Smooth muscle cell (in vitro differentiated cells): ENCODE results near the gene TFAP2B. TPM values are rescaled to one million over a fixed set of nuclear protein-coding genes. Genes with fewer than 3 reads are reported as not detected.

Source experiments
- DNase-seq: peaks from one replicate; lab custom pipeline; 2025; ENCODE audit not compliant: unreplicated experiment; lab: John Stamatoyannopoulos, UW
- H2AFZ ChIP-seq: fragments of 200-600 bp; sonication (generic); 2 replicates; pipeline ENCODE4 v1.6.0; 2016; ENCODE audit warnings: antibody characterized with exemption, low read depth, mild to moderate bottlenecking
- H3F3A ChIP-seq: fragments of 200-600 bp; sonication (generic); 2 replicates; pipeline ENCODE4 v1.6.0; 2017; ENCODE audit warnings: antibody characterized with exemption, low read depth
- H3K27ac ChIP-seq: fragments of 200-600 bp; sonication (generic); 2 replicates; pipeline ENCODE4 v1.5.1; 2016; ENCODE audit warnings: low read depth, mild to moderate bottlenecking
- H3K27me3 ChIP-seq: fragments of 200-600 bp; sonication (generic); 2 replicates; pipeline ENCODE4 v1.6.1; 2016; ENCODE audit warnings: low read depth, mild to moderate bottlenecking
- H3K36me3 ChIP-seq: fragments of 200-600 bp; sonication (generic); 2 replicates; pipeline ENCODE4 v1.5.1; 2016; ENCODE audit warnings: low read depth
- H3K4me1 ChIP-seq: fragments of 200-600 bp; sonication (generic); 2 replicates; pipeline ENCODE4 v1.5.1; 2016; ENCODE audit warnings: low read depth
- H3K4me2 ChIP-seq: fragments of 200-600 bp; sonication (generic); 2 replicates; pipeline ENCODE4 v1.6.0; 2016; ENCODE audit warnings: mild to moderate bottlenecking
- H3K4me3 ChIP-seq: fragments of 200-600 bp; sonication (generic); 2 replicates; pipeline ENCODE4 v1.5.1; 2016; ENCODE audit warnings: mild to moderate bottlenecking
- H3K79me2 ChIP-seq: fragments of 200-600 bp; sonication (generic); 2 replicates; pipeline ENCODE4 v1.6.0; 2016; ENCODE audit warnings: low read depth, mild to moderate bottlenecking
- H3K9ac ChIP-seq: fragments of 200-600 bp; sonication (generic); 2 replicates; pipeline ENCODE4 v1.6.0; 2016; ENCODE audit warnings: low read depth
- H3K9me3 ChIP-seq: fragments of 200-600 bp; sonication (generic); replicated peaks from 2 replicates; pipeline ENCODE4 v1.5.1; 2016; ENCODE audit warnings: low read depth
- H4K20me1 ChIP-seq: fragments of 200-600 bp; sonication (generic); 2 replicates; pipeline ENCODE4 v1.6.0; 2016; ENCODE audit warnings: low read depth
- WGBS: methylation state at CpG from one replicate; pipeline ENCODE4 v1.1.7; 2016; ENCODE audit warnings: low lambda C conversion rate; 5-methylcytosine and 5-hydroxymethylcytosine counted together
- polyA plus RNA-seq: library from polyadenylated mRNA; unstranded; fragments of >200 nt; fragmentation: Nextera tagmentation; extraction: Ambion mirVana; gene quantifications from 2 replicates; pipeline ENCODE4 v1.2.1, GENCODE V29; 2016
- total RNA-seq: library from RNA; depleted of rRNA; stranded (reverse); fragments of >200 nt; gene quantifications from 2 replicates; pipeline ENCODE4 v1.2.3, GENCODE V29; 2014
- TF ChIP-seq, protein P1 (sequence below): fragments of 200-600 bp; sonication (generic); IDR thresholded peaks from 2 replicates; pipeline ENCODE4 v1.5.1; 2017; ENCODE audit warnings: borderline replicate concordance, mild to moderate bottlenecking, antibody characterized with exemption; ENCODE audit not compliant: insufficient read depth, poor library complexity, severe bottlenecking

Gene TFAP2B
- total and polyA plus RNA-seq, 2 experiments from 2014 or later, result not detected

DNA sequence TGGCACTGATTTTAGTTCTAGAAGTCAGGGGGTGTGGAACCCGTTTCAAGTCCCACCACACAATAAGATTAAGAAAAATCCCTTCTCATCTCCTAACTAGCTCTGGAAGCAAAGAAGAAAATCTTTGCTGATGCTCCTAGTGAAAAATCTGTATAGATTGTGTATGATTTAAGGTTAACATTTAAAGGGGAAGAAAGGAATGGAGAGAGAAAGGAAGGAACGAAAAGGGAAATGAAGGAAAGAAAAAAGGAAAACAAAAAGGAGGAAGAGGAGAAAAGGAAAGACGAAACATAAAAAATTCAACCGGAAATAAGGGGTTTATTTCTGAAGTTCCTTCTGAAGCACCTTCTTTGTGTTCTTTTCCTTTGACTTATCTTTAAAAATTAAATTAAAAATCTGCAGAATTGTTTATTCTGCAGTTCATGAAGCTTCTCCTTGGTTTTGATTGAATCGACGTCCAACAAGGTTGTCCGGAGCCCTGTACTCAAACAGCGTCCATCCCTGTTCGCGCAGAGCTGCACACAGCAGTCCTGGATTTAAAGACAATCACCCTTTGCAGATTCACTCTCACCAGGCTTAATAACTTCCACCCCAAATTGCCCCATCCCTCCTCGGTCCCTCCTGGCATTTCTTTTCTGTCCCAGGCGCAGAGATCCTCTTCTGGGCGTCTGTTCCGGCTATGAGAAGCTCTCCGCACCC, 1.6 kb upstream of the TFAP2B start:
- Histone ChIP-seq H3K9ac (no peak overlapping the region), H3K4me3 (no peak overlapping the region), H3K4me1 (peaks cover 4% of the 10 kb centered on the region), H3K4me2 (no peak overlapping the region), H3F3A (no peaks in the 10 kb centered on the region), H3K27ac (no peak overlapping the region), H4K20me1 (no peaks in the 10 kb centered on the region), H3K9me3 (no peaks in the 10 kb centered on the region), H3K27me3 (peaks cover 79% of the 10 kb centered on the region), H3K79me2 (no peaks in the 10 kb centered on the region), H3K36me3 (no peaks in the 10 kb centered on the region), H2AFZ (no peak overlapping the region)
- TF ChIP-seq, protein P1, sequence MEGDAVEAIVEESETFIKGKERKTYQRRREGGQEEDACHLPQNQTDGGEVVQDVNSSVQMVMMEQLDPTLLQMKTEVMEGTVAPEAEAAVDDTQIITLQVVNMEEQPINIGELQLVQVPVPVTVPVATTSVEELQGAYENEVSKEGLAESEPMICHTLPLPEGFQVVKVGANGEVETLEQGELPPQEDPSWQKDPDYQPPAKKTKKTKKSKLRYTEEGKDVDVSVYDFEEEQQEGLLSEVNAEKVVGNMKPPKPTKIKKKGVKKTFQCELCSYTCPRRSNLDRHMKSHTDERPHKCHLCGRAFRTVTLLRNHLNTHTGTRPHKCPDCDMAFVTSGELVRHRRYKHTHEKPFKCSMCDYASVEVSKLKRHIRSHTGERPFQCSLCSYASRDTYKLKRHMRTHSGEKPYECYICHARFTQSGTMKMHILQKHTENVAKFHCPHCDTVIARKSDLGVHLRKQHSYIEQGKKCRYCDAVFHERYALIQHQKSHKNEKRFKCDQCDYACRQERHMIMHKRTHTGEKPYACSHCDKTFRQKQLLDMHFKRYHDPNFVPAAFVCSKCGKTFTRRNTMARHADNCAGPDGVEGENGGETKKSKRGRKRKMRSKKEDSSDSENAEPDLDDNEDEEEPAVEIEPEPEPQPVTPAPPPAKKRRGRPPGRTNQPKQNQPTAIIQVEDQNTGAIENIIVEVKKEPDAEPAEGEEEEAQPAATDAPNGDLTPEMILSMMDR, result no peak
- DNase-seq, result no peak
- 21% methylated on average over 15 of the region's 15 CpGs for WGBS

DNA sequence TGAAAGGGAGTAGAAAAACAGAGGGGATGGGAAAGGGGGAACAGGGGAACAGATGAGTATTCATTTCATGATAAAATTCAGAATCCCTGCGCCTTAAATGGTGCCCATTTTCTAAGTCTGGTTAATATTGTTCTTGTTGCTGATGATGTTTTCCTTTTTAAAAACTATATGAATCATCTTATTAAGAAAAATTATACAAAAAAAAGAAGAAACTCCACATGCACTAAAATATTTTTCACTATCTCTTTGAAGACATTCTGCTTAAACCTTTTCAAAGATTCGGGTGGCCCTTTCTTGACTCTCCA, 1.1 kb upstream of the TFAP2B start:
- no peaks in the 10 kb centered on the region for H3F3A ChIP-seq
- no peak overlapping the region for H2AFZ ChIP-seq
- no peaks in the 10 kb centered on the region for H3K36me3 ChIP-seq
- TF ChIP-seq, protein P1, result no peak
- no peak for DNase-seq
- H3K9me3 ChIP-seq, result no peaks in the 10 kb centered on the region
- H3K27me3 ChIP-seq, result peaks cover 84% of the 10 kb centered on the region
- H3K4me3 ChIP-seq, result no peak overlapping the region
- H3K9ac ChIP-seq, result no peak overlapping the region
- H3K4me1 ChIP-seq, result peaks cover 4% of the 10 kb centered on the region
- no peak overlapping the region for H3K4me2 ChIP-seq
- no peak overlapping the region for H3K27ac ChIP-seq
- WGBS, result 30% methylated on average over 2 of the region's 2 CpGs
- H4K20me1 ChIP-seq, result no peaks in the 10 kb centered on the region
- H3K79me2 ChIP-seq, result no peaks in the 10 kb centered on the region

DNA sequence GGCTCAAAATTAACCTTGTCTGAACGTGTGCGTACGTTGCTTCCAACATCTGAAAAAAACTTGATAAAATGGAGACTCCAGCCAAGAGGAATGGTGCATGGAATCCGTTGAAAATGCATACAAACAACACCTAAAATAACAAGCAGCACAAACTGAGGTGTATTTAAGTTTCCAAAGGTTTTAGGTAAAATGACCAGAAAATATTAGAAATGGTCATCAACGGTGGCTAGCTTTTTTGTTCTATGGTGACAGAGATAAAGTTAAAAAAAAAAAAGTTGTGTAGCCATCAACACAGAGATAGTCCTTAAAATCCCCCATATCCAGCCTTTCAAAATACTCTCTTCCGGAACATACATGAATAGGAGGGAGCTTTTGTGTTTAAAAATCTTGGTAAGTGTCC, 651 bp upstream of the TFAP2B start:
- Histone ChIP-seq H3K4me2 (no peak overlapping the region), H3K27me3 (peaks cover 88% of the 10 kb centered on the region), H3K4me3 (no peak overlapping the region), H3K79me2 (no peaks in the 10 kb centered on the region), H3K9me3 (no peaks in the 10 kb centered on the region), H3K36me3 (no peaks in the 10 kb centered on the region), H3K9ac (no peak overlapping the region), H3K27ac (no peak overlapping the region), H3F3A (no peaks in the 10 kb centered on the region), H3K4me1 (peaks cover 4% of the 10 kb centered on the region), H4K20me1 (no peaks in the 10 kb centered on the region), H2AFZ (no peak overlapping the region)
- TF ChIP-seq, protein P1, result no peak
- 17% methylated on average over 6 of the region's 6 CpGs for WGBS
- DNase-seq, result no peak

DNA sequence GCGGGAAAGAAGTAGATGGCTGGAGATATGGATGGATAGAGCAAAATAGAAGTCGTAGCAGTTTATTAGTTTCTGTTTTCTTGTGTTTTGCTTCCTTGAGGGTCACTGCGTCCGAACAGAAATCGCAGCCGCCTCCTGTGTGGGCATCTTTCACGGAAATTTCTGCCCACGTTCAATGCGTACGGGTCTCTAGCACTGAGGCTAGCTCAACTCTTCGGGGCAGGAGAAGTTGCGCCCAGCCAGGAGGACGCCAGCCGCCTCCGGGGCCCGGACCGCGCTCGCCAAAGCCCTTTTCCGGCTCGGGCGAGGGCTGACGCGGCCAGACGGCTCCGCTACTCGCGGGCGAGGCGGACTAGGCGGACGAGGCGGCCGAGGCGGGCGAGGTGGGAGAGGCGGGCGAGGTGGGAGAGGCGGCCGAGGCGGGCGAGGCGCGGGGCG, 814 bp downstream of the TFAP2B start:
- Histone ChIP-seq H3F3A (no peaks in the 10 kb centered on the region), H3K4me2 (peak overlapping the region; percentile 86)

More for the DNA sequence above, 814 bp downstream of the TFAP2B start:
- Histone ChIP-seq H3K36me3 (no peaks in the 10 kb centered on the region), H4K20me1 (no peaks in the 10 kb centered on the region), H3K9me3 (no peaks in the 10 kb centered on the region), H3K4me1 (peaks cover 4% of the 10 kb centered on the region), H3K4me3 (peak overlapping the region; percentile 41), H3K9ac (no peak overlapping the region), H3K79me2 (no peaks in the 10 kb centered on the region), H3K27ac (no peak overlapping the region), H2AFZ (no peak overlapping the region), H3K27me3 (peaks cover 91% of the 10 kb centered on the region)
- DNase-seq, result no peak
- TF ChIP-seq, protein P1, result no peak
- 1% methylated on average over 30 of the region's 45 CpGs for WGBS
